WTC11 (cell line): ENCODE measurements around the gene RPS15A. TPM values are rescaled to one million over a fixed set of nuclear protein-coding genes. Genes with fewer than 3 reads are reported as not detected.

ENCODE experiments used
- ATAC-seq: fragments of 200-7000 bp; cut with Tn5 transposase; 2 replicates; pipeline ENCODE4 v1.10.0; 2021; ENCODE audit warnings: mild to moderate bottlenecking, moderate library complexity
- CTCF ChIA-PET: fragments of 300-600 bp; sonication (Branson Sonifier 250); formaldehyde crosslinking; loops from one replicate; lab custom pipeline; 2021; ENCODE audit warnings: antibody characterized with exemption; lab: Charles Lee
- POLR2A ChIA-PET: fragments of 350-600 bp; sonication (Branson Sonifier 250); formaldehyde crosslinking; loops from one replicate; lab custom pipeline; 2021; ENCODE audit warnings: antibody characterized with exemption; lab: Charles Lee
- DNase-seq: peaks from one replicate; pipeline ENCODE4 v3.0.0; 2021; ENCODE audit warnings: low spot score
- H3K27ac Mint-ChIP-seq: 2 replicates; pipeline ENCODE4 v1.8.0; 2021; ENCODE audit warnings: mixed read lengths
- H3K27me3 Mint-ChIP-seq: 2 replicates; pipeline ENCODE4 v1.8.0; 2021; ENCODE audit warnings: low read depth, mild to moderate bottlenecking, moderate library complexity, mixed read lengths
- H3K36me3 Mint-ChIP-seq: 2 replicates; pipeline ENCODE4 v1.8.0; 2021; ENCODE audit warnings: mixed read lengths
- H3K4me1 Mint-ChIP-seq: 2 replicates; pipeline ENCODE4 v1.8.0; 2022; ENCODE audit warnings: mixed read lengths
- H3K4me3 Mint-ChIP-seq: 2 replicates; pipeline ENCODE4 v1.8.0; 2021; ENCODE audit warnings: mild to moderate bottlenecking, moderate library complexity, mixed read lengths
- H3K9me3 Mint-ChIP-seq: 2 replicates; pipeline ENCODE4 v1.8.0; 2021; ENCODE audit warnings: mixed read lengths
- ATF2 ChIP-seq: sonication (generic); formaldehyde crosslinking; IDR thresholded peaks from 2 replicates; pipeline ENCODE4 v1.8.1; 2022; ENCODE audit warnings: low read depth, missing genetic modification reagents, borderline replicate concordance
- ATF6 ChIP-seq: sonication (generic); formaldehyde crosslinking; IDR thresholded peaks from 2 replicates; pipeline ENCODE4 v1.8.1; 2023; ENCODE audit warnings: mild to moderate bottlenecking, missing genetic modification reagents
- CDX4 ChIP-seq: fragments of 250-450 bp; sonication (Bioruptor Pico); IDR thresholded peaks from 2 replicates; pipeline ENCODE4 v1.9.0; 2021; ENCODE audit warnings: moderate library complexity, mild to moderate bottlenecking, inconsistent platforms, borderline replicate concordance
- E2F1 ChIP-seq: sonication (generic); formaldehyde crosslinking; IDR thresholded peaks from 2 replicates; pipeline ENCODE4 v1.8.0; 2022; ENCODE audit warnings: mild to moderate bottlenecking, missing genetic modification reagents
- FOXJ3 ChIP-seq: sonication (generic); formaldehyde crosslinking; IDR thresholded peaks from 2 replicates; pipeline ENCODE4 v1.9.0; 2021; ENCODE audit warnings: missing genetic modification reagents, mild to moderate bottlenecking, borderline replicate concordance
- GABPB1 ChIP-seq: sonication (generic); formaldehyde crosslinking; IDR thresholded peaks from 2 replicates; pipeline ENCODE4 v1.8.1; 2023; ENCODE audit warnings: mild to moderate bottlenecking, missing genetic modification reagents
- KAT7 ChIP-seq: sonication (generic); formaldehyde crosslinking; IDR thresholded peaks from 2 replicates; pipeline ENCODE4 v1.8.1; 2023; ENCODE audit warnings: missing genetic modification reagents, mild to moderate bottlenecking, borderline replicate concordance
- MXD4 ChIP-seq: fragments of 250-450 bp; sonication (Bioruptor Pico); IDR thresholded peaks from 2 replicates; pipeline ENCODE4 v1.8.0; 2021; ENCODE audit warnings: mild to moderate bottlenecking, moderate library complexity, borderline replicate concordance
- NR2C2 ChIP-seq: sonication (generic); formaldehyde crosslinking; IDR thresholded peaks from 2 replicates; pipeline ENCODE4 v1.8.0; 2022; ENCODE audit warnings: mild to moderate bottlenecking, missing genetic modification reagents
- SMAD4 ChIP-seq: sonication (generic); formaldehyde crosslinking; IDR thresholded peaks from 2 replicates; pipeline ENCODE4 v1.8.0; 2022; ENCODE audit warnings: mild to moderate bottlenecking, missing genetic modification reagents
- ZNF138 ChIP-seq: sonication (generic); formaldehyde crosslinking; conservative IDR thresholded peaks from 2 replicates; pipeline ENCODE4 v1.8.1; 2022; ENCODE audit warnings: mild to moderate bottlenecking, moderate library complexity, missing genetic modification reagents
- ZNF232 ChIP-seq: sonication (generic); formaldehyde crosslinking; IDR thresholded peaks from 2 replicates; pipeline ENCODE4 v1.8.0; 2022; ENCODE audit warnings: mild to moderate bottlenecking, missing genetic modification reagents
- ZNF281 ChIP-seq: sonication (generic); formaldehyde crosslinking; IDR thresholded peaks from 2 replicates; pipeline ENCODE4 v1.8.0; 2023; ENCODE audit warnings: mild to moderate bottlenecking, missing genetic modification reagents
- ZNF317 ChIP-seq: sonication (generic); formaldehyde crosslinking; IDR thresholded peaks from 2 replicates; pipeline ENCODE4 v1.8.1; 2023; ENCODE audit warnings: low read depth, mild to moderate bottlenecking, moderate library complexity, missing genetic modification reagents, borderline replicate concordance
- ZNF416 ChIP-seq: fragments of 250-450 bp; sonication (Bioruptor Pico); IDR thresholded peaks from 2 replicates; pipeline ENCODE4 v1.9.0; 2021; ENCODE audit warnings: mild to moderate bottlenecking, inconsistent platforms
- ZNF425 ChIP-seq: fragments of 250-450 bp; sonication (Bioruptor Pico); conservative IDR thresholded peaks from 2 replicates; pipeline ENCODE4 v1.9.0; 2021; ENCODE audit warnings: mild to moderate bottlenecking
- ZNF671 ChIP-seq: fragments of 250-450 bp; sonication (Bioruptor Pico); IDR thresholded peaks from 2 replicates; pipeline ENCODE4 v1.8.0; 2021; ENCODE audit warnings: mild to moderate bottlenecking
- total RNA-seq: library from RNA; stranded (reverse); gene quantifications from 3 replicates; pipeline ENCODE4 v1.2.3, GENCODE V29; 2021

Gene RPS15A
- total RNA-seq, 1 experiment from 2014 or later = 1,612 TPM

- POLR2A ChIA-PET = no interaction called here
Observed at GRCh38 chr16:18809165-18809564, 19.0 kb upstream of the RPS15A start.

GRCh38 chr16:18805257-18805773, 15.2 kb upstream of the RPS15A start:
- Mint-ChIP-seq H3K27me3 (no peaks in the 10 kb centered on the region), H3K4me1 (peaks cover 45% of the 10 kb centered on the region), H3K27ac (0 out of 2 replicates have a peak overlapping the region, but pooled peaks have one; percentile 85), H3K9me3 (peaks cover 4% of the 10 kb centered on the region; the same call in 1 of the 2 replicates), H3K4me3 (no peak overlapping the region), H3K36me3 (peaks cover 31% of the 10 kb centered on the region)
- ATAC-seq (no peak), DNase-seq (no peak)
- POLR2A ChIA-PET = interaction anchor here (1.6 kb wide), 1 partner anchor 15 kb away, joined by 5 read pairs; the partner anchor contains the start of gene RPS15A
- CTCF ChIA-PET = interaction anchor here (0.9 kb wide), 1 partner anchor 15 kb away, joined by 3 read pairs; the partner anchor contains the start of gene RPS15A
- TF ChIP-seq ZNF138 (CRISPR knock-in tag) = no peak
- TF ChIP-seq ZNF416 (CRISPR knock-in tag) = no peak
- TF ChIP-seq GABPB1 (CRISPR knock-in tag) = no peak
- no peak for TF ChIP-seq ATF6 (CRISPR knock-in tag)
- TF ChIP-seq E2F1 (CRISPR knock-in tag) = no peak

More at GRCh38 chr16:18809165-18809564, 19.0 kb upstream of the RPS15A start:
- TF ChIP-seq ATF2 (CRISPR knock-in tag) = no peak
- TF ChIP-seq ZNF317 (CRISPR knock-in tag) = no peak
- TF ChIP-seq KAT7 (CRISPR knock-in tag) = no peak
- TF ChIP-seq ZNF671 = no peak
- TF ChIP-seq ZNF281 (CRISPR knock-in tag) = no peak
- TF ChIP-seq NR2C2 = no peak
- no peak for TF ChIP-seq ZNF232
- no peak for TF ChIP-seq MXD4 (CRISPR knock-in tag)
- TF ChIP-seq FOXJ3 = no peak
- TF ChIP-seq CDX4 (CRISPR knock-in tag) = no peak
- TF ChIP-seq SMAD4 (CRISPR knock-in tag) = no peak
- TF ChIP-seq ZNF425 (CRISPR knock-in tag) = no peak
- peaks cover 4% of the 10 kb centered on the region; the same call in 1 of the 2 replicates for H3K9me3 Mint-ChIP-seq
- no peak overlapping the region for H3K4me3 Mint-ChIP-seq
- H3K27me3 Mint-ChIP-seq = no peaks in the 10 kb centered on the region
- H3K4me1 Mint-ChIP-seq = peaks cover 29% of the 10 kb centered on the region
- no peak overlapping the region for H3K27ac Mint-ChIP-seq
- no peak for DNase-seq
- H3K36me3 Mint-ChIP-seq = peaks cover 58% of the 10 kb centered on the region
- ATAC-seq = no peak
- CTCF ChIA-PET = no interaction called here
